ENCODE measurements around the gene TPX2.
"Not testable (repeated sequence)": the region's sequence is repeated elsewhere in the genome, so short reads cannot be mapped to it uniquely, and the experiment has no call there.

TPX2 gene

DNA sequence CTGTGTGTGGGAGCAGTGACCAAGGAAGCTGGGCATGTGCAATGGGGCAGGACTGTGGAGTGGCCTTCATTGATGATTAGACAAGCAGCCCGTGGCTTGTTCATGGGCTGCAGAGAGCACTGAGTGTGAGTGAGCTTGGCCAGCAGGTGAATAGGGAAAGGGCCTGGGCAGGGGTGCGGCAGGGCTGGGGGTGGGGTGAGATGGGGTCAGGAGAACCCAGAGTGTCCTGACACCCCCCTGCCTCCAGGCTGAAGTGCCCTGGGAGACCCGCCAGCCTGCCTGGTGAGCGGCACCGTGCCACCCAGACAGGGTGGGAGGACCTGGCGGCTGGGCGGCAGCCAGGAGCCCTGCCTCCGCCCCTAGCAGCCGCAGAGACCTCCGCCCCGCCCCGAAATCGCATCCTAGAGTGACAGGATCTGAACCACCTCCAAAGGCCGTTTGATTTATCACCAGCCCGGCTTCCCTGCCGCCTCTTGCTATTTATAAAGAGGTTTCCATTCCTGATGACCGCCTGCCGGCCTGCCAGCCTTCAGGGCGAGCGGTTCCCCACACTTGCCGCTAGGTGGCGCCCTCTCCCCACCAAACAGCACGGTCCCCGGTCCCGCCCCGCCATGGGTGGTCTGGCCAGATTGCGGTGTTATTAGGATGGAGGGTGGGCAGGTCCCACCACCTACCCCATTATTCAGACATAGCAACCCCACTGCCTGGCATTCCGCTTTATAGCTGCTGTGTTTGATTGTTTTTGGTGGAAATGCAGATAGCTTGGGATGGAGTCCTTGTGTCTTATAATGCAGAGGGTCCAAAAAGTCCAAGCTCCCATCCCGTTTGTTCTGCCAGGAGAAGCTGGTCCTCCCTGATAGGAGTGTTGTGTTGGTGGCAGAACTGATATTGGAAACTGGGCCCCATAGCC is 83.6 kb downstream of the TPX2 start:
- peaks cover 0 to 5% (median 0%) of the 10 kb centered on the region in 5 donors for H3K27me3 ChIP-seq (ENCODE audit: control insufficient read depth in 5 of 5, insufficient read depth in 4 of 5, low read length in 5 of 5)
- H3K9ac ChIP-seq (ENCODE audit: low read length in 5 of 5), result no peak overlapping the region
- H3K36me3 ChIP-seq (ENCODE audit: control insufficient read depth in 5 of 5, insufficient read depth in 5 of 5, low read length in 5 of 5), result no peaks in the 10 kb centered on the region
- no peak overlapping the region for H3K4me3 ChIP-seq (ENCODE audit: low read depth in 1 of 5, low read length in 5 of 5)
- H3K9me3 ChIP-seq (ENCODE audit: control insufficient read depth in 5 of 5, low read length in 5 of 5), result no peaks in the 10 kb centered on the region
- H3K4me1 ChIP-seq (ENCODE audit: control insufficient read depth in 5 of 5, insufficient read depth in 5 of 5, low read length in 5 of 5), result peaks cover 0 to 8% (median 7%) of the 10 kb centered on the region in 5 donors
- H3K27ac ChIP-seq (ENCODE audit: low read depth, low read length), result no peak overlapping the region

GRCh38 chr20:31823360-31824124 is 84.5 kb downstream of the TPX2 start:
- Histone ChIP-seq H3K9ac (ENCODE audit: low read length in 5 of 5) (no peak overlapping the region), H3K36me3 (ENCODE audit: control insufficient read depth in 5 of 5, insufficient read depth in 5 of 5, low read length in 5 of 5) (no peaks in the 10 kb centered on the region), H3K9me3 (ENCODE audit: control insufficient read depth in 5 of 5, low read length in 5 of 5) (no peaks in the 10 kb centered on the region), H3K27me3 (ENCODE audit: control insufficient read depth in 5 of 5, insufficient read depth in 4 of 5, low read length in 5 of 5) (peaks cover 0 to 5% (median 0%) of the 10 kb centered on the region in 5 donors), H3K4me3 (ENCODE audit: low read depth in 1 of 5, low read length in 5 of 5) (no peak overlapping the region), H3K27ac (ENCODE audit: low read depth, low read length) (no peak overlapping the region), H3K4me1 (ENCODE audit: control insufficient read depth in 5 of 5, insufficient read depth in 5 of 5, low read length in 5 of 5) (peaks cover 0 to 8% (median 7%) of the 10 kb centered on the region in 5 donors)

- Histone ChIP-seq H3K9ac (ENCODE audit: low read length in 5 of 5) (no peak overlapping the region), H3K4me1 (ENCODE audit: control insufficient read depth in 5 of 5, insufficient read depth in 5 of 5, low read length in 5 of 5) (peaks cover 0 to 8% (median 7%) of the 10 kb centered on the region in 5 donors), H3K27ac (ENCODE audit: low read depth, low read length) (no peak overlapping the region), H3K36me3 (ENCODE audit: control insufficient read depth in 5 of 5, insufficient read depth in 5 of 5, low read length in 5 of 5) (no peaks in the 10 kb centered on the region), H3K9me3 (ENCODE audit: control insufficient read depth in 5 of 5, low read length in 5 of 5) (no peaks in the 10 kb centered on the region), H3K4me3 (ENCODE audit: low read depth in 1 of 5, low read length in 5 of 5) (no peak overlapping the region), H3K27me3 (ENCODE audit: control insufficient read depth in 5 of 5, insufficient read depth in 4 of 5, low read length in 5 of 5) (peaks cover 0 to 5% (median 0%) of the 10 kb centered on the region in 5 donors)
Observed at GRCh38 chr20:31824125-31824485, 85.0 kb downstream of the TPX2 start.

GRCh38 chr20:31824554-31825313 is 85.6 kb downstream of the TPX2 start:
- Histone ChIP-seq H3K36me3 (ENCODE audit: control insufficient read depth in 5 of 5, insufficient read depth in 5 of 5, low read length in 5 of 5) (no peaks in the 10 kb centered on the region), H3K27ac (ENCODE audit: low read depth, low read length) (no peak overlapping the region), H3K9ac (ENCODE audit: low read length in 5 of 5) (no peak overlapping the region), H3K4me1 (ENCODE audit: control insufficient read depth in 5 of 5, insufficient read depth in 5 of 5, low read length in 5 of 5) (peaks cover 0 to 8% (median 7%) of the 10 kb centered on the region in 5 donors), H3K27me3 (ENCODE audit: control insufficient read depth in 5 of 5, insufficient read depth in 4 of 5, low read length in 5 of 5) (peaks cover 0 to 5% (median 0%) of the 10 kb centered on the region in 5 donors), H3K9me3 (ENCODE audit: control insufficient read depth in 5 of 5, low read length in 5 of 5) (no peaks in the 10 kb centered on the region), H3K4me3 (ENCODE audit: low read depth in 1 of 5, low read length in 5 of 5) (no peak overlapping the region)

- Histone ChIP-seq H3K4me3 (ENCODE audit: low read depth in 1 of 5, low read length in 5 of 5) (no peak overlapping the region), H3K9me3 (ENCODE audit: control insufficient read depth in 5 of 5, low read length in 5 of 5) (no peaks in the 10 kb centered on the region), H3K4me1 (ENCODE audit: control insufficient read depth in 5 of 5, insufficient read depth in 5 of 5, low read length in 5 of 5) (peaks cover 0 to 10% (median 7%) of the 10 kb centered on the region in 5 donors), H3K9ac (ENCODE audit: low read length in 5 of 5) (no peak overlapping the region), H3K36me3 (ENCODE audit: control insufficient read depth in 5 of 5, insufficient read depth in 5 of 5, low read length in 5 of 5) (no peaks in the 10 kb centered on the region), H3K27me3 (ENCODE audit: control insufficient read depth in 5 of 5, insufficient read depth in 4 of 5, low read length in 5 of 5) (peaks cover 0 to 5% (median 0%) of the 10 kb centered on the region in 5 donors), H3K27ac (ENCODE audit: low read depth, low read length) (no peak overlapping the region)
Observed at GRCh38 chr20:31826074-31826473, 87.0 kb downstream of the TPX2 start.

DNA sequence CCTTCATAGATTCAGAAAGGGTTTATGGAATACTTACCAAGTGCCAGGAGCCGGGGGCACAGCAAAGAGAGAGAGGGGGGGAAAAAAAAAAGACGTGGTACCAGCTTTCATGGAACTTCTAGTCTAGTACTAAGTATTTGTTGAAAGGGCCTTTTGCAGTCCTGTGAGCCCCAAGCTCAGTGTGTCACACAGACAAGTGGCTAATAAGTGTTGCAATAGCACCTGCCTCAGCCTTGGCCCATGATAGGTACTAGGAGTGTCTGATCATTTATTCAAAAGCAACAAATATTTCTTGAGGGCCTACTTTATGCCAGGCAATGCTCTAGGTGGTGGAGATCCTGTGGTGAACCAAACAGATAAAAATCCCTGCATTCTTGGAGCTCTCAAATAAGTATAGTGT is 88.0 kb downstream of the TPX2 start:
- H3K9me3 ChIP-seq (ENCODE audit: control insufficient read depth in 5 of 5, low read length in 5 of 5), result no peaks in the 10 kb centered on the region
- no peak overlapping the region for H3K27ac ChIP-seq (ENCODE audit: low read depth, low read length)
- H3K27me3 ChIP-seq (ENCODE audit: control insufficient read depth in 5 of 5, insufficient read depth in 4 of 5, low read length in 5 of 5), result peaks cover 0 to 5% (median 0%) of the 10 kb centered on the region in 5 donors
- H3K4me3 ChIP-seq (ENCODE audit: low read depth in 1 of 5, low read length in 5 of 5), result no peak overlapping the region
- no peak overlapping the region for H3K9ac ChIP-seq (ENCODE audit: low read length in 5 of 5)
- no peaks in the 10 kb centered on the region for H3K36me3 ChIP-seq (ENCODE audit: control insufficient read depth in 5 of 5, insufficient read depth in 5 of 5, low read length in 5 of 5)
- H3K4me1 ChIP-seq (ENCODE audit: control insufficient read depth in 5 of 5, insufficient read depth in 5 of 5, low read length in 5 of 5), result peaks cover 0 to 10% (median 7%) of the 10 kb centered on the region in 5 donors

DNA sequence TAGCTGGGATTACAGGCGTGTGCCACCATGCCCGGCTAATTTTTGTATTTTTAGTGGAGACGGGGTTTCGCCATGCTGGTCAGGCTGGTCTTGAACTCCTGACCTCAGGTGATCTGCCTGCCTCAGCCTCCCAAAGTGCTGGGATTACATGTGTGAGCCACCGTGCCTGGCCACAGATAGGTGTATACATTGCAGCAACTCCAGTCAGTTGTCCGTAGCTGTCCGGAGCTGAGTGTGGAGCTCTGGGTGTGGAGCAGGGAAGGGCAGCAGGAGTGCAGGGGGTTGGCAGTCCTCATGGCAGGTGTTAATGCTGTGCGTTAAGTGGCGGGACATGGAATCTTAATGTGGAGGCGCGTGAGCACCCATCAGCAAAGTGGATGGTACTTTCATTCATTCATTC is 88.9 kb downstream of the TPX2 start:
- not testable (repeated sequence) for H3K4me3 ChIP-seq (ENCODE audit: low read depth in 1 of 5, low read length in 5 of 5); H3K9ac ChIP-seq (ENCODE audit: low read length in 5 of 5); H3K36me3 ChIP-seq (ENCODE audit: control insufficient read depth in 5 of 5, insufficient read depth in 5 of 5, low read length in 5 of 5); H3K27ac ChIP-seq (ENCODE audit: low read depth, low read length); H3K9me3 ChIP-seq (ENCODE audit: control insufficient read depth in 5 of 5, low read length in 5 of 5); H3K27me3 ChIP-seq (ENCODE audit: control insufficient read depth in 5 of 5, insufficient read depth in 4 of 5, low read length in 5 of 5); H3K4me1 ChIP-seq (ENCODE audit: control insufficient read depth in 5 of 5, insufficient read depth in 5 of 5, low read length in 5 of 5)

DNA sequence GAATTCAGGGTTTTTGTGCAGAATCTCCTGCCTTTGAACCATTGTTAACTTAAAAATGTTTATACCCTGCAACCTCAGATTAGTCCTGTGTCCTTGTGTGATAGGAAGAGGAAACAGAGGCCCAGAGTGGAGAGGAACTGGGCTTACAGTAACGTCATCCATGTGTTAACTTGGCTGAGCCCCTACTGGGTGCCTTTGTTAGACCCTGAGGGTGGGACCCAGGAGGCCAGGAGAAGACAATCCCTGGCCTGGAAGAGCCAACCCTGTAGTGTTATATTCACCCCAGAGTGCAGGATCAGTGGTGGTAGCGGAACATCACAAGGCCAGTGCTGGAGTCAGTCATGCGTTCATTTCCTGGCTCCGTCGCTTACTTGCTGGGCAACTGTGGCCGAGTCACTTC is 90.6 kb downstream of the TPX2 start:
- H3K9me3 ChIP-seq (ENCODE audit: control insufficient read depth in 5 of 5, low read length in 5 of 5), result no peaks in the 10 kb centered on the region
- H3K27me3 ChIP-seq (ENCODE audit: control insufficient read depth in 5 of 5, insufficient read depth in 4 of 5, low read length in 5 of 5), result peaks cover 0 to 3% (median 0%) of the 10 kb centered on the region in 5 donors
- no peak overlapping the region for H3K27ac ChIP-seq (ENCODE audit: low read depth, low read length)
- peaks cover 0 to 6% (median 0%) of the 10 kb centered on the region in 5 donors for H3K4me1 ChIP-seq (ENCODE audit: control insufficient read depth in 5 of 5, insufficient read depth in 5 of 5, low read length in 5 of 5)
- no peak overlapping the region for H3K9ac ChIP-seq (ENCODE audit: low read length in 5 of 5)
- no peak overlapping the region for H3K4me3 ChIP-seq (ENCODE audit: low read depth in 1 of 5, low read length in 5 of 5)
- H3K36me3 ChIP-seq (ENCODE audit: control insufficient read depth in 5 of 5, insufficient read depth in 5 of 5, low read length in 5 of 5), result no peaks in the 10 kb centered on the region

DNA sequence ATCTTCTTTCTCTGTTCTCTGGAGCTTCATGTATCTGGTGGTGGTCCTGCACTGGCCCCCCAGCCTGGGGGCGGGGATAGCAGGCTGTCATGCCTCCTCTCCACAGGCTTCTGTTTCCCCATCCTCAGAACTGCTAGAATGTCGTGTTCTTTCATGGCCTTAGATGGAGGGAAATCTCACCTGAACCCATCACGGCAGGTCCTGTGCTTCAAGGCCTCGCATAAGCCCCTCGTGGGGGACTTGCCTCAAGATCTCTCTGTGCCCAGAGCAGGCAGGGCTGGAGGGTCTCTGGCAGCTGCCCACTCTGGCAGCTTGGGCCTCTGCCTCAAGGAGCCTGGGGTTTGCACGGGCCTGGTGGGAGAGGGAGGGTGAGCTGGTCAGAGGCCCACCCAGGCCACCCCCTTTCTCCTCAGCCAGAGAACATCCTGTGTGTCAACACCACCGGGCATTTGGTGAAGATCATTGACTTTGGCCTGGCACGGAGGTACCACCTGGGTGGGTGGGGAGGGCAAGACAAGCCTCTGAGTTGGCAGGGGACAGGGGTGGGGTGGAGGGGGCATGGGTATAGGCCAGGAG is 91.4 kb downstream of the TPX2 start:
- Histone ChIP-seq H3K36me3 (ENCODE audit: control insufficient read depth in 5 of 5, insufficient read depth in 5 of 5, low read length in 5 of 5) (no peaks in the 10 kb centered on the region), H3K4me1 (ENCODE audit: control insufficient read depth in 5 of 5, insufficient read depth in 5 of 5, low read length in 5 of 5) (peaks cover 0 to 6% (median under 1%) of the 10 kb centered on the region in 5 donors), H3K27ac (ENCODE audit: low read depth, low read length) (no peak overlapping the region), H3K9ac (ENCODE audit: low read length in 5 of 5) (no peak overlapping the region), H3K4me3 (ENCODE audit: low read depth in 1 of 5, low read length in 5 of 5) (no peak overlapping the region), H3K9me3 (ENCODE audit: control insufficient read depth in 5 of 5, low read length in 5 of 5) (no peaks in the 10 kb centered on the region), H3K27me3 (ENCODE audit: control insufficient read depth in 5 of 5, insufficient read depth in 4 of 5, low read length in 5 of 5) (peaks cover 0 to 3% (median 0%) of the 10 kb centered on the region in 5 donors)
